Prostate gland (tissue), 2 donors: ENCODE results near the gene PLEKHM2. TPM values are rescaled to one million over a fixed set of nuclear protein-coding genes. Genes with fewer than 3 reads are reported as not detected.

Source experiments
- DNase-seq: peaks from one replicate; pipeline ENCODE4 v3.0.0-alpha.2; 2019; ENCODE audit warnings: low spot score
- H3K27ac ChIP-seq, 2 donors: fragments of 200-600 bp; sonication (generic); 2 replicates each; pipeline ENCODE4 v1.5.1; 2017 to 2019
- H3K27me3 ChIP-seq: fragments of 200-600 bp; sonication (generic); replicated peaks from 2 replicates; pipeline ENCODE4 v1.5.1; 2019; ENCODE audit not compliant: insufficient read depth
- H3K36me3 ChIP-seq, 2 donors: fragments of 200-600 bp; sonication (generic); 1 replicate in 1 of 2; 2 replicates in 1 of 2; pipeline versions ENCODE4 v1.5.1 to v1.8.1; 2017 to 2019
- H3K4me1 ChIP-seq: fragments of 200-600 bp; sonication (generic); replicated peaks from 2 replicates; pipeline ENCODE4 v1.5.1; 2019
- H3K4me3 ChIP-seq, 2 donors: fragments of 200-600 bp; sonication (generic); 2 replicates each; pipeline ENCODE4 v1.5.1; 2017 to 2019
- H3K9me3 ChIP-seq: fragments of 200-600 bp; sonication (generic); 2 replicates; pipeline ENCODE4 v1.5.1; 2017
- CTCF ChIP-seq, 4 experiments: fragments of 200-600 bp in 2 of 4; fragments of 450-650 bp in 2 of 4; sonication (generic) in 2 of 4; IDR thresholded peaks; 1 replicate in 3 of 4; 2 replicates in 1 of 4; pipeline ENCODE4 v1.5.1; 2016 to 2019; ENCODE audit warnings: antibody characterized with exemption in 4 of 4, mild to moderate bottlenecking in 2 of 4, moderate library complexity in 2 of 4
- POLR2A ChIP-seq: fragments of 450-650 bp; IDR thresholded peaks from one replicate; pipeline ENCODE4 v1.6.1; 2016; ENCODE audit warnings: antibody characterized with exemption, mild to moderate bottlenecking
- POLR2AphosphoS5 ChIP-seq: sonication (generic); formaldehyde crosslinking; IDR thresholded peaks from one replicate; pipeline ENCODE4 v1.6.1; 2017; ENCODE audit warnings: antibody characterized with exemption
- WGBS: methylation state at CpG from one replicate; pipeline ENCODE4 v1.1.5; 2018; 5-methylcytosine and 5-hydroxymethylcytosine counted together
- intact Hi-C: fragments of 100-400 bp; cut with DNase I; formaldehyde crosslinking; loops from one replicate; pipeline ENCODE4 v1.14.2; 2022
- total RNA-seq, 2 donors: library from RNA; depleted of rRNA; stranded (reverse); fragments of >200 nt; gene quantifications; one replicate each; pipeline ENCODE4 v1.1.0, GENCODE V29; 2016

The PLEKHM2 gene
- total RNA-seq, 2 donors from 2014 or later = 29.0 to 60.4 TPM

- no peaks in the 10 kb centered on the region for H3K9me3 ChIP-seq
- no peak within 1 kb of the TSS for H3K4me3 ChIP-seq
- no peaks in the 10 kb centered on the region for H3K27me3 ChIP-seq
- DNase-seq = no peak
- peaks cover 0 to 7% of the 10 kb centered on the region in 2 donors for H3K36me3 ChIP-seq
- H3K27ac ChIP-seq = no peak within 1 kb of the TSS
- WGBS = 67% methylated on average over 30 of the region's 35 CpGs
- intact Hi-C loops = no loop called here
- TF ChIP-seq POLR2A (peak; percentile 9), CTCF (IDR thresholded peaks at IDR 0.05) (no peak), POLR2AphosphoS5 (peak; percentile 25)
- peaks cover 6% of the 10 kb centered on the region for H3K4me1 ChIP-seq
These were observed 52.1 kb downstream of the PLEKHM2 start, which contains the start of gene SLC25A34 for GRCh38 chr1:15736038-15736891. TSS of gene SLC25A34 (plus strand) at chr1:15736258. CDS start at chr1:15736486, 228 bp downstream.

- Histone ChIP-seq H3K27ac (no peak overlapping the region), H3K27me3 (no peaks in the 10 kb centered on the region), H3K4me1 (peaks cover 6% of the 10 kb centered on the region), H3K36me3 (peaks cover 0 to under 1% of the 10 kb centered on the region in 2 donors), H3K4me3 (no peak overlapping the region), H3K9me3 (no peaks in the 10 kb centered on the region)
- intact Hi-C loops = no loop called here
- DNase-seq = no peak
- TF ChIP-seq CTCF (IDR thresholded peaks at IDR 0.05) = no peak
- no peak for TF ChIP-seq POLR2A
- no peak for TF ChIP-seq POLR2AphosphoS5
- 35% methylated on average over 6 of the region's 6 CpGs for WGBS
These were observed 52.8 kb downstream of the PLEKHM2 start for GRCh38 chr1:15736892-15737261.

- intact Hi-C loops = no loop called here
- WGBS = 87% methylated on average over 20 of the region's 20 CpGs
- TF ChIP-seq CTCF (IDR thresholded peaks at IDR 0.05) (no peak), POLR2AphosphoS5 (no peak), POLR2A (no peak)
- Histone ChIP-seq H3K27me3 (no peaks in the 10 kb centered on the region), H3K9me3 (no peaks in the 10 kb centered on the region), H3K4me3 (no peak overlapping the region), H3K4me1 (peaks cover 6% of the 10 kb centered on the region), H3K27ac (no peak overlapping the region), H3K36me3 (no peaks in the 10 kb centered on the region)
- DNase-seq = no peak
These were observed 53.5 kb downstream of the PLEKHM2 start for GRCh38 chr1:15737324-15738319.

- Histone ChIP-seq H3K27me3 (no peaks in the 10 kb centered on the region), H3K4me3 (no peak overlapping the region), H3K4me1 (peaks cover 6% of the 10 kb centered on the region), H3K36me3 (no peaks in the 10 kb centered on the region), H3K9me3 (no peaks in the 10 kb centered on the region), H3K27ac (no peak overlapping the region)
- 72% methylated on average over 15 of the region's 15 CpGs for WGBS
- no peak for TF ChIP-seq POLR2AphosphoS5
- TF ChIP-seq POLR2A = no peak
- no peak for TF ChIP-seq CTCF (IDR thresholded peaks at IDR 0.05)
- intact Hi-C loops = no loop called here
- no peak for DNase-seq
These were observed 54.4 kb downstream of the PLEKHM2 start for GRCh38 chr1:15738416-15739113.
